D721Med (cell line): ENCODE measurements around the gene FOXS1.
"Not testable (repeated sequence)": the region's sequence is repeated elsewhere in the genome, so short reads cannot be mapped to it uniquely, and the experiment has no call there.

ENCODE experiments used
- DNase-seq: peaks from one replicate; pipeline ENCODE4 v3.0.0; 2011; ENCODE audit warnings: low spot score; ENCODE audit not compliant: insufficient read length
- FAIRE-seq: peaks from 2 replicates; lab custom pipeline; 2011; peaks lifted over from hg19 to GRCh38; lab: Jason Lieb, UNC
- TF ChIP-seq, protein P1 (sequence below): IDR thresholded peaks from 2 replicates; pipeline ENCODE4 v1.5.1; 2012; ENCODE audit warnings: mild to moderate bottlenecking, control low read depth; ENCODE audit not compliant: insufficient read depth; ENCODE audit errors: missing control alignments

FOXS1 gene

DNA sequence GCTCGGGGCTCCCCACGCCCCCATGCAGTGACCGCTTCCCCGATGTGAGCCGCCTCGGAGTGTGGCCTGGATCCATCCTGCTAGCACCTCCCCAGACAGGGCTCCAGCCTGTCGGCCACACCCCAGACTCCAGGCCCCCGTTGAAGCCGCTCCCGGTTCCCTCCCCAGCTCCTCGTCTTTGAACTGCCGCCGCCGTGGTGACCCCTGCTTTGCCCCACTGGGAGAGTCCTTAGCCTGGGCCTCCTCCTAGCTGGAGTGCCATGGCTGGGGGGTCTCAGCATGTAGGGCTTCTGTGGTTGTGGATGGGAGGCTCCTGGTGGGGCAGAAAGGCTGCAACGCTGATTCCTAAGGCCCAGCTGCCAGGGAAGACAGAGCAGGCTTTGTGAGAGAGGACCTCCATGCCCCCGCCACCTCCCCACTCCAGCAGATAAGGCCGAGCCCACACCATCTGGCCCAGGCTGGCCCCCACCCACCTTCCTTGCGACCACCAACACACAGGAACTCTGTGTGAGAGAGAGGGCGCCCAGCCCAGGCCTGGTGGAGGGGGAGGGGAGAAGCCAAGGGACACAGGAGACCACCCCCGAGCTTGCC is 11.4 kb downstream of the FOXS1 start:
- no peak for DNase-seq
- no peak for FAIRE-seq
- TF ChIP-seq, protein P1, sequence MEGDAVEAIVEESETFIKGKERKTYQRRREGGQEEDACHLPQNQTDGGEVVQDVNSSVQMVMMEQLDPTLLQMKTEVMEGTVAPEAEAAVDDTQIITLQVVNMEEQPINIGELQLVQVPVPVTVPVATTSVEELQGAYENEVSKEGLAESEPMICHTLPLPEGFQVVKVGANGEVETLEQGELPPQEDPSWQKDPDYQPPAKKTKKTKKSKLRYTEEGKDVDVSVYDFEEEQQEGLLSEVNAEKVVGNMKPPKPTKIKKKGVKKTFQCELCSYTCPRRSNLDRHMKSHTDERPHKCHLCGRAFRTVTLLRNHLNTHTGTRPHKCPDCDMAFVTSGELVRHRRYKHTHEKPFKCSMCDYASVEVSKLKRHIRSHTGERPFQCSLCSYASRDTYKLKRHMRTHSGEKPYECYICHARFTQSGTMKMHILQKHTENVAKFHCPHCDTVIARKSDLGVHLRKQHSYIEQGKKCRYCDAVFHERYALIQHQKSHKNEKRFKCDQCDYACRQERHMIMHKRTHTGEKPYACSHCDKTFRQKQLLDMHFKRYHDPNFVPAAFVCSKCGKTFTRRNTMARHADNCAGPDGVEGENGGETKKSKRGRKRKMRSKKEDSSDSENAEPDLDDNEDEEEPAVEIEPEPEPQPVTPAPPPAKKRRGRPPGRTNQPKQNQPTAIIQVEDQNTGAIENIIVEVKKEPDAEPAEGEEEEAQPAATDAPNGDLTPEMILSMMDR = no peak

DNA sequence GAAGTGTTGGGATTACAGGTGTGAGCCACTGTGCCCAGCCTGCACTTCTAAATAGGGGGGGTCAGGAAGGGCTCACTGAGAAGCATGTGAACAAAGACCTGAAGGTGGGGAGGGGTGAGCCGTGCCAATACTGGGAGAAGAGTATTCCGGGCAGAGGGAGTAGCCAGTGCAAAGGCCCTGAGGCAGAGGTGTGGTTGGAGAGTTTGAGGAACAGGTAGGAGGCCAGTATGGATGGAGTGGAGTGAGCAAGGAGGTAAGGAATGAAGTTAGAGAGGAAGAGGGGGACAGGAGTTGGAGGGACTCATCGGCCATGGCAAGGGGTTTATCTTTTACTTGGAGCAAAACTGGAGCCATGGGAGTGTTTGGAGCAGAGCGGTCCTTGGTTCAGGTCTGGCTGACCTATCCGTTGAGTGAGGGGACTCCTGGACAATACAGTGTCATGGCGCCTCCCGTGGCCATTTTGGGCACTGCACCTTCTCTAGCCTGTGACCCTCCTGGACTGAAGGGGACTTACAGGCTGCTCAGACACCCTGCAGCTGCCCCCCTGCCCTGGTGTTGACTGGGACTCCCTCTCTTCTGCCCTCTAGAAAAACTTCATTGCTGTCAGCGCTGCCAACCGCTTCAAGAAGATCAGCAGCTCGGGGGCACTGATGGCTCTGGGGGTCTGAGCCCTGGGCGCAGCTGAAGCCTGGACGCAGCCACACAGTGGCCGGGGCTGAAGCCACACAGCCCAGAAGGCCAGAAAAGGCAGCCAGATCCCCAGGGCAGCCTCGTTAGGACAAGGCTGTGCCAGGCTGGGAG is 12.1 kb downstream of the FOXS1 start:
- no peak for FAIRE-seq
- DNase-seq = peak; percentile 87
- TF ChIP-seq, protein P1 = peak; percentile 67

DNA sequence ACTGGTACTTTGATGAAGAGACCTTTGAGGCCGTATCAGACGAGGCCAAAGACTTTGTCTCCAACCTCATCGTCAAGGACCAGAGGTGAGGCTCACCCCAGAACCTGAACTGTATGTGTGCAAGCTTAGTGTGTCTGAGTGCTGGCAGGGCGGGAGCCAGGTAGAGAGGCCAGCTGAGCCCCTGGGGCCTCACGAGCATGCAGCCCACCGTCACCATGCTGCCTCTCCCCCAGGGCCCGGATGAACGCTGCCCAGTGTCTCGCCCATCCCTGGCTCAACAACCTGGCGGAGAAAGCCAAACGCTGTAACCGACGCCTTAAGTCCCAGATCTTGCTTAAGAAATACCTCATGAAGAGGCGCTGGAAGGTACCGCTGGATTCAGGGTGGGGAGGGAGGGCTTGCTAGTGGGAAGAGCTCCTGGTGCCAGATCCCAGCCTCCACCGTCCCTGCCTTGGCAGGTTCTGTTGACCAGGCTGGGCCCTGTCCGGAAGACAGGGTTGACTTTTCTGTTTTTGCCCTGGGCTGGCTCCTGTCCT is 13.6 kb downstream of the FOXS1 start:
- TF ChIP-seq, protein P1 = no peak
- FAIRE-seq (no peak), DNase-seq (no peak)

DNA sequence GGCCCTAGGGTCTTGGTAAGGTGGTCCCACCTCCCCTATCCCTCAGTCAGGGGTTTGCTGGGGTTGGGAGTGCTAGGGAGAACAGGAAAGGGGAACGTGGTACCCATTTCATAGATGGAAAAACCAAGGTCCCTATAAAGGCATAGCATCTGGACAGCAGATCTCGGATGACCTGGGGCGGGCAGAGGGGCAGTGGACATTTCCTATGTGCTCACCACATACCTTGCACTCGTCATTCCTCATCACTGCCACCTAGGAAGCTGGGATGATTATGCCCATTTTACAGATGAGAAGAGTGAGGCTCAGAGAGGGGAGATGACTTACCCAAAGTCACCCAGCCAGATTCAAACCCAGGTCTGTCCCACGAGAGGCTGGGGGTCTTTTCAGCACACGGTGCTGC is 14.2 kb downstream of the FOXS1 start:
- DNase-seq (no peak), FAIRE-seq (no peak)
- TF ChIP-seq, protein P1 = no peak

DNA sequence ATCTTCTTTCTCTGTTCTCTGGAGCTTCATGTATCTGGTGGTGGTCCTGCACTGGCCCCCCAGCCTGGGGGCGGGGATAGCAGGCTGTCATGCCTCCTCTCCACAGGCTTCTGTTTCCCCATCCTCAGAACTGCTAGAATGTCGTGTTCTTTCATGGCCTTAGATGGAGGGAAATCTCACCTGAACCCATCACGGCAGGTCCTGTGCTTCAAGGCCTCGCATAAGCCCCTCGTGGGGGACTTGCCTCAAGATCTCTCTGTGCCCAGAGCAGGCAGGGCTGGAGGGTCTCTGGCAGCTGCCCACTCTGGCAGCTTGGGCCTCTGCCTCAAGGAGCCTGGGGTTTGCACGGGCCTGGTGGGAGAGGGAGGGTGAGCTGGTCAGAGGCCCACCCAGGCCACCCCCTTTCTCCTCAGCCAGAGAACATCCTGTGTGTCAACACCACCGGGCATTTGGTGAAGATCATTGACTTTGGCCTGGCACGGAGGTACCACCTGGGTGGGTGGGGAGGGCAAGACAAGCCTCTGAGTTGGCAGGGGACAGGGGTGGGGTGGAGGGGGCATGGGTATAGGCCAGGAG is 14.9 kb downstream of the FOXS1 start:
- no peak for DNase-seq
- TF ChIP-seq, protein P1 = no peak
- no peak for FAIRE-seq

DNA sequence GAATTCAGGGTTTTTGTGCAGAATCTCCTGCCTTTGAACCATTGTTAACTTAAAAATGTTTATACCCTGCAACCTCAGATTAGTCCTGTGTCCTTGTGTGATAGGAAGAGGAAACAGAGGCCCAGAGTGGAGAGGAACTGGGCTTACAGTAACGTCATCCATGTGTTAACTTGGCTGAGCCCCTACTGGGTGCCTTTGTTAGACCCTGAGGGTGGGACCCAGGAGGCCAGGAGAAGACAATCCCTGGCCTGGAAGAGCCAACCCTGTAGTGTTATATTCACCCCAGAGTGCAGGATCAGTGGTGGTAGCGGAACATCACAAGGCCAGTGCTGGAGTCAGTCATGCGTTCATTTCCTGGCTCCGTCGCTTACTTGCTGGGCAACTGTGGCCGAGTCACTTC is 15.7 kb downstream of the FOXS1 start:
- TF ChIP-seq, protein P1 = no peak
- FAIRE-seq (no peak), DNase-seq (no peak)

DNA sequence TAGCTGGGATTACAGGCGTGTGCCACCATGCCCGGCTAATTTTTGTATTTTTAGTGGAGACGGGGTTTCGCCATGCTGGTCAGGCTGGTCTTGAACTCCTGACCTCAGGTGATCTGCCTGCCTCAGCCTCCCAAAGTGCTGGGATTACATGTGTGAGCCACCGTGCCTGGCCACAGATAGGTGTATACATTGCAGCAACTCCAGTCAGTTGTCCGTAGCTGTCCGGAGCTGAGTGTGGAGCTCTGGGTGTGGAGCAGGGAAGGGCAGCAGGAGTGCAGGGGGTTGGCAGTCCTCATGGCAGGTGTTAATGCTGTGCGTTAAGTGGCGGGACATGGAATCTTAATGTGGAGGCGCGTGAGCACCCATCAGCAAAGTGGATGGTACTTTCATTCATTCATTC is 17.4 kb downstream of the FOXS1 start:
- FAIRE-seq, DNase-seq: not testable (repeated sequence)
